ENCODE results near the gene TSTD2.
"Not testable (repeated sequence)": the region's sequence is repeated elsewhere in the genome, so short reads cannot be mapped to it uniquely, and the experiment has no call there.

TSTD2 gene

DNA sequence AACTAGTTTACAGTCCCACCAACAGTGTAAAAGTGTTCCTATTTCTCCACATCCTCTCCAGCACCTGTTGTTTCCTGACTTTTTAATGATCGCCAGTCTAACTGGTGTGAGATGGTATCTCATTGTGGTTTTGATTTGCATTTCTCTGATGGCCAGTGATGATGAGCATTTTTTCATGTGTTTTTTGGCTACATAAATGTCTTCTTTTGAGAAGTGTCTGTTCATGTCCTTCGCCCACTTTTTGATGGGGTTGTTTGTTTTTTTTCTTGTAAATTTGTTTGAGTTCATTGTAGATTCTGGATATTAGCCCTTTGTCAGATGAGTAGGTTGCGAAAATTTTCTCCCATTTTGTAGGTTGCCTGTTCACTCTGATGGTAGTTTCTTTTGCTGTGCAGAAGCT lies 51.6 kb downstream of the TSTD2 start:
- not testable (repeated sequence) for DNase-seq

DNA sequence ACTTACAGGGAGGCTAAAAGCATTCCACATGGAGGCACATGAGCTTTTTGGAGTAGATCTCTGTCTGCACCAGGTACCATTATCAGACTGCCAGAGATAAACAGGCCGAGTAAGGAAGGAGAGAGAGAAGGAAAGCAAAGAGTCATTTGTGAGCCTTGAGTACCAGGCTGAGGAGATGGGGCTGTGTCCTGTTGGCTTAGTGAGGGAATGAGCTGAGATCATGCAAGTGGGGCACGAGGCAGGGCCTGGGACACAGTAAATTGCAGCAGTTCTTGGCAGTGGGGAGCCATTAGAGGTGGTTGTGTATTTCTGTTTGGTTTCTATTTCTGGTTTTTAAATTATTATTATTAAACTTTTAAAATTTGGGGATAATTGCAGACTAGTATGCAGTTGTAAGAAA lies 53.3 kb downstream of the TSTD2 start:
- no peak for DNase-seq

- no peak for DNase-seq
Measured at GRCh38 chr9:97578846-97579245, 54.3 kb downstream of the TSTD2 start.

DNA sequence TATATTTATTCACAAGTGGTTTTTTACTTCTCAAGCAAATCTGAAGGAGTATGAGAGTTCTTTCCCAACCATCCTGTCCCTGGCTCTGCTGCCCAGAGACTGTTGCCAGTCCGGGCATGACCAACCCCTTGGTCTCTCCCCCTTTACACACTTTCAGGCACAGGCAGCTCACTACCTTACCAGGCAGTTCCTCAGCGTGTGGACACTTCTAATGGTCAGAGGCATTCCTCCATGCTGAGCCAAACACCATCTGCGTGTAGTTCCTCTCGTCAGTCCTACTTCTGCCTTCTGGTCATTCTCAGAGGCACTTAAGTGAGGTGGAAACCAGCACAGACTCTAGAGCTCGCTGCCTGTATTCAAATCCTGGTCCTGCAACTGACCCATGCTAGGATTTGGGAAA lies 56.1 kb downstream of the TSTD2 start:
- no peak for DNase-seq

DNA sequence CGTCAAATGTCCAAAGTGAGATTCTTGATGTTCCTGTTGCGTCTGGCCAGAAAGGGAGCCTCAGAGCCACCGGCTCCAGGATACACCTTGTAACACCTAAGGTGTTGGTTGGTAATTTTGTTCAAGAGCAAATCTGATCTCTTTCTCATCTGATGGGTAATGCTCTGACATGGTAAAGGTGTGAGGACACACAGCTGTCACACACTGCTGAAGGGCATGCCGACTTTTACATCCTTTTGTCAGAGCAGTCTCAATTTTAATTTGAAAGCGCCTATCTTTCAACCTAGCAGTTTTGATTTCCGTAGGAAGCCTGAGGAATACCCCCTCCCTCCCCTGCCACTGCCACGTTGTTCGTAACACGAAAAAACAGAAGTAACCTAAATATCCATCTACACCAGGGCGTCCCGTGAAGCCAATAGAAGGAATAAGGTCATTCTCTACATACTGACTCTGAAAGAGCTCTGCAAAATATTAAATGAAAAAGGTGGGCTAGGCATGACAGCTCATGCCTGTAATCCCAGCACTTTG lies 57.4 kb downstream of the TSTD2 start:
- DNase-seq: no peak

DNA sequence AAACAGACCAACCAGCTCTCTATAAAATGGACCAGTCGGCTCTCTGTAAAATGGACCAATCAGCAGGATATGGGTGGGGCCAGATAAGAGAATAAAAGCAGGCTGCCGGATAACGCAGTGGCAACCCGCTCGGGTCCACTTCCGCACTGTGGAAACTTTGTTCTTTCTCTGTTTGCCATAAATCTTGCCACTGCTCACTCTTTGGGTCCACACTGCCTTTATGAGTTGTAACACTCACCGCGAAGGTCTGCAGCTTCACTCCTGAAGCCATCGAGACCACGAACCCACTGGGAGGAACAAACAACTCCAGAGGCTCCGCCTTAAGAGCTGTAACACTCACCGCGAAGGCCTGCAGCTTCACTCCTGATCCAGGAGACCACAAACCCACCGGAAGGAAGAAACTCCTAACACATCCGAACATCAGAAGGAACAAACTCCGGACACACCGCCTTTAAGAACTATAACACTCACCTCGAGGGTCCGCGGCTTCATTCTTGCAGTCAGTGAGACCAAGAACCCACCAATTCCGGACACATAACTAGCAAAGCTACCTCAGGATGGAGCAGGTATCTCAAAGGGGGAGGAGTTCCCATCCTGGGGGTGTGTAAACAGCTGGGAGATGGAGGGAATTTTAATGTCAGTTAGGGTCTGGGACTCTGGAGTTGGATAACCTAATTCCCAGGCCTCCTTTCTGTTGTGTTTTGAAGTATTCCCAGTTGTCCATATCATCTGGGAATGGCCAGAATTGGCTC lies 58.1 kb downstream of the TSTD2 start:
- DNase-seq: peak; percentile 5 to 25

GRCh38 chr9:97574101-97574571 lies 59.0 kb downstream of the TSTD2 start:
- not testable (repeated sequence) for DNase-seq

- no peak for DNase-seq
Measured at GRCh38 chr9:97573482-97574073, 59.6 kb downstream of the TSTD2 start.

DNA sequence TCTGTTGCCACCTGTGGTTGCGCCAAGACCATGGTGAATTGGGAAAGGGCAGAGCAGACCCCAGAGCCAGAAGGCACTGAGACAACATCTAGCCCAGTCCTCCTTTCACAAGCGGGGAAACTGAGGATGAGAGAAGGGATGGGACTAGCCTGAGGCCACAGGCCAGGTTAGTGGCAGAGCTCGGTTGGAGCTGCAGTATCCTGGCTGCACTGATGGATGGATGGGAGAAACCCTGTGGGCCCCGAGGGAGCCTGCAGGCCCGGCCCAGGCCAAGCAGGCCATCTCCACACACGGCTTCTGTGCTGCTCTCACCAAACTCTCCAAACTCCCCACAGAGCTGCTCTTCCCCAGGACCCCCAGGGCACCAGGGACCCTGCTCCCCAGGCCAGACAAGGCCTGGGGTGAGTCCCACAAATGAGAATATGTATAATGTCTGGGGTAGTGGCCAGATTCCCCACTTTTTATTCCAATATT lies 60.2 kb downstream of the TSTD2 start:
- no peak for DNase-seq

DNA sequence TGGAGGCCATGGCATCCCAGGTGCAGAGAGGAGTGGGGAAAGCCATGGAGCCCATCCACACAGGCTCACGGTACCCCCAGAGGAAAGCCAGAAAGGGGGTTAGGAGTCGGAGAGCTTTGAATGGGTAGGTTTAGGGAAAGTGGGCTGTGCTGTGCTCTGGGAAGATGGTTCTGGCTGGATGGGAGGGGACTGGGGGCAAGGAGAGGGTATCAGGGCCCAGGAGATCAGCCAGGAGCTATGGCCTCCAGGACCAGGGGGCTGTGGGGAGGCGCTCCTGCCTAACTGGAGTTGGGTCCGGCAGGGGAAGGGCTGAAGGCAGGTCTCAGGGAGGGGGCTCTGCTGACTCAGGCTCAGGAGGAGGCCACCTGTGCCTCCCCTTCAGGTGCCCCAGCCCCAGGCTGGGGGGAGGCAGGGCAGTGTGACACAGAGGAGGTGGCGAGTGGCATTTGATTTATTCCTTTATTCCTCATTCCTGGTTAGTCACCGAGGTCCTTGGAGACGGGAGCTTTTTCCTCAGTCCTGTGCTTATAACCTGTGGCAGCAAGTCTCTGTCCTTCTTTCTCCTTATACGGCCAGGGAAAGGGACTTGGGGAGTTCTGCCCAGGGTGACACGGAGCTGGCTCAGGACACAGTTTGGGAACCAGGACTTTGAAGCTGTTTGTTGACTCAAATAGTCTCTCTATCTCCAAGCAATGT lies 60.8 kb downstream of the TSTD2 start:
- no peak for DNase-seq

DNA sequence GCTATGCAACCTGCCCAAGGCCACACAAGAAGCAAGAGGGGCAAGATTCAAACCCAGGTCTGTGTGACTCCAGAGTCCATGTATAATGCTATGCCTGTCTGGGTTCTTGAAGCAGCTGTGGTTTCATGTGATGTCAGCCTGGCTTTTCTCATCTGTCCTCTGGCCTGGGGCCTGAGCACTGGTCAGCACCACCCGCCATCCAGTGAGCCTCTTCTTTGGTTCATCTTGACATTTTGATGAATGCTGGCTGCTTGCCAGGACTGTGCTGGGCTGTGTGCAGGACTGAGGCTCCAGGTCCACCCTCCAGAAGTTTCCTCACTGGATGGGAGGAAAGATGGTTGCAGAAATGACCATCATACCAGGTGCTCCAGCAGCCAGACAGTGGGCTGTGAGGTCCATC lies 61.5 kb downstream of the TSTD2 start:
- no peak for DNase-seq

- DNase-seq: no peak
Measured at GRCh38 chr9:97570899-97571298, 62.3 kb downstream of the TSTD2 start.

- DNase-seq: no peak
Measured at GRCh38 chr9:97568461-97569275, 64.5 kb downstream of the TSTD2 start.

DNA sequence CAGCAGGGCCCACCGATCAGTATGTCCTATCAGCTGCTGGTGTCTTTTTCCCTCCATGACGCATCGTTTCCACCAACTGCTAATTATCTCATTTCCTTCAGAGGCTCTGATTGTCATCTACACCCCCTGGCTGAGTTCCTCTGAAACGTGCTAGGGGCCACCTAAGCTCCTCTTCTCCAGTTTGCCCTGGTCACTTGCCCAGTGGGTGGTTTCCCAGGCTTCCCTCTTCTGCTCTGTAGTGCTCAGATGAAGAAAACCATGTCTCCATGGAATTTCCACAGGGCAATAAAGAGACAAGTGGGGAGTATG lies 65.3 kb downstream of the TSTD2 start:
- DNase-seq: peak in 1 of 2 donors; percentile 14

- no peak for DNase-seq
Measured at GRCh38 chr9:97567182-97567893, 65.8 kb downstream of the TSTD2 start.

DNA sequence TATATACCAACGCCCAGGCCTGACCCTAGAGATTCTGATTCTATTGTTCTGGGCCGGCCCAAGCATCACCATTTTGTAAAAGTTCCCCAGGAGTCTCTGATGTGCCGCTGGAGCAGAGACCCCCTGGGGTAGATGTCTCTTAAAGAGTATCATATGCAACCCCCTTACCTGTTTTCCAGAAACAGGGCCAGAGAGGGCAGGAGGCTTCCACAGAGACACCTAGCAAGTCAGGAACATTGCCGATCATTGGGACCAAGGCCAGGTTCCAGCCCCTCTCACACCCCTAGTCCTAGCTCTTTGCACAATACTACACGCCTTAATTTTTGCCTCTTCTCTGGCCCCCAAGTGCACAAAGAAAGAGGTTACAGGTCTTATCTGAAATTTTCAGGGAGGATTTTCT lies 67.9 kb downstream of the TSTD2 start:
- no peak for DNase-seq

DNA sequence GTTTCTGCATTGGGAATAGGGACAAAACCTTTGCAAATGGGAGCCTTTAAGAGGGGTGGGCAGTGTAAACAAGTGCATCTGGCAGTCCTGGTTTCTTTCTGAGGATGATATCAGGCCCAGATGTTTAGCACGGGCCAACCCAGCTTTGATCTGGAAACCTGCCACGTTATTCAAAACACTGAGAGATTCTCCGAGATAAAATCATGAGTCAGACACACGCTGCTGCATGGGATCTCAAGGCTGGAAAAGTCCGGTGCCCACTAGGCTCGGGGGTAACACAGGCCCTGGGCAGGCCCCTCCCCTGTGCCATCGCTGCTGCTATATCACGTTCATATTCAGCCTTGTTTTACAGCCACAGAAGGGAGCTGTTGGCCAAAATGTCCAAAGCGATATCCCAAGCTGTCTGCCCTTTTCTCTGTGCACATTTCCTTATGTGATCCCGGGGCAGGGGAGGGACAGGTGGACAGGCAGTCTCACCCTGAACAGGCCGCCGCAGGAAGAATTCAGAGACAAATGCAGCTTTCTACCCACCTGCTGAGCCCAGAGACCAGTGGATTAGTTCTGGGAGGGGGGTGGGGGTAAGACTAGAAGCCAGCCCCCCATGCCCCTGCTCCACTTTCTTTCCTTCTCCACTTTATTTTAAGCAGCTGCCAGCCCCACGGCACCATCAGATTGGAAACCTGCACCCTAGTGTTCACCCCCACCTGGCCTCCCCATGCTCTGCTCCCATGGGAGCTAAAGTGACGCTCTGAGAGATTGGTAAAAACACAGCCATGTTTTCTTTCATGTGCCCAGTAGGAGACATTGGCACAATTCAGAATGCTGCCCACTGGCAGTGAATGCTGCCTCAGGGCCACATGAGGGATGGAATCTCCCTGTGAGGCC lies 68.6 kb downstream of the TSTD2 start:
- no peak for DNase-seq

DNA sequence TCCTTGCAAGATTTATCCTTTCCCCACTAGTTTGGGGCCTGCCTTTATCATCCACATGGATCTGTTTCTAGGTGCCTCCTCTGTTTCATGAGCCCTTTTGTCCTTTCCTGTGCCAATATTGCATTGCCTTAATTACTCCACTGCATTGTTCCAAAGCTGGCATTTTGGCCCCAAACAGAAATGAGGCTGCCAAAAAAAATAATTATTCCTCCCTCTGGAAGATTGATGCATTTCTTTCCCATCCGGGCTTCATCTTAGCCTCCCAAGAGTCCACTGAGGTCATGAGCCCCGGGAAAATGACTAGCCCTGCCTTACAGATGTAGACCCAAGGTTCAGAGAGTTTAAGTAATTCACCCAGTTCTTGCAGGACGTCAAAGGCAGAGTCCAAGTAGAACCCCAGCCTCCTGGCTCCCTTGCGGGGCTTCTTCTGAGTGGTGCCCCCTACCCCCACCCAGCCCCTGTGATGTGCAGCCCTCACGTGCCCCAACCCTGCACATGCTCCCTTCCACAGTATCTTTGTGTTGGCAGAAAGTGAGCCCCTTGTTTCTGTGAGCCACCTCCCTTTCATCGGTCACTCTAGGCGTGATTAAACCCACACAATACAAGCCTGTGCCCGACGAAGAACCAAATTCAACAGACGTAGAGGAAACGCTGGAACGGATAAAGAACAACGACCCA lies 69.6 kb downstream of the TSTD2 start:
- no peak for DNase-seq

DNA sequence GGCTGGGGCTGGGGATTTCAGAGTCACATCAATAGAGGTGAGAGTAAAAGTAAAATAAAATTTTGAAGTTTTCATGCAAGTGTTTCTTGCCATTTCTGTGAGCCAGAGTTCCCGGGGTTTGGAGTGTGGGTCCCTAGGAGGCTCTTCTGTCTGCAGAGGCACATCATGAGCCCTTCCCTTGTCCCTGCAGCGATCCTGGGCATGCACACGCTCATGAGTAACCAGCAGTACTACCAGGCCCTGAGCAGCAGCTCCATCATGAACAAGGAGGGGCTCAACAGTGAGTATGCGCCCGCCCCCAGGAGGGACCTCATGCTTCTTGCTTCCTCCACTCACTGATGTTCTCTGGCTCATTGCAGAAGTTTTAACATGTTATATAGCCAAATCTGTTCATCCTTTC lies 70.6 kb downstream of the TSTD2 start:
- no peak for DNase-seq

DNA sequence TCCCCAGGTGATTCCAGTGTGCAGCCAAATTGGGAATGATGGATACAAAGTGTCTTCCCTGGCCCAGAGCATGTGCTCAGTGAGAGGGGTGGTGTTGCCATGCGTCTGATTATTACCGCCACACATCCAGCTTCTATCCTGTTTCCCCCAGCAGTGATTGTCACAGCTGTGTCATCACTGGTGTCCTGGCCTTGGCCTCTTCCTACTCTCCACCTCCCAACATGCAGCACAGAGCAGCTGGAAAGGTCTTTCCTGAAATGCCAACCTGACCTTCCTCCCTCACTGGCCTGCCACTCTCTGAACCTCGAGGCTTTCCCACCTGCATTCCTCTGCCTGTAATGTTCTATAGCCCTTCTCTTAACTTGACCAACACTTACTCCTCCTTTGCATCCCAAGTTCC lies 71.7 kb downstream of the TSTD2 start:
- no peak for DNase-seq

DNA sequence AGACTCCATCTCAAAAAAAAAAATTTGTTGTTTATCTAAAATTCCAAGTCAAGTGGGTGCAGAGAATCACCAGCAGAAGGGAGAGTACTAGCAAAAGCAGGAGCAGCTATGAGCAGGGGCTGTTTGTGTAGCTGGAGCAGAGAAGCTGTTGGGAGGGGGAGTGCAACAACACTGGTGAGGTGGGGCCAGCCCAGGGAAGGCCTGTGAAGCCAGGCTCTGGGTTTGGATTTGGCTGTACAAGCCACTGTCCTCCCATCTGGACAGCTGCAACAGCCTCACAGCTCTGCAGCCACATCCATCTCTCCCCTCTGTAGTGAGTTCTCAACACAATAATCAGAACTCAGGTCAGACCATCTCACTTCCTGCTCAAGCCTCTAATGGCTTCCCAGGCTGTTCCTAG lies 72.3 kb downstream of the TSTD2 start:
- DNase-seq: no peak

All from inflammatory macrophage treated with lipopolysaccharide for 1 hour (primary cell).